ENCODE measurements around the gene NUAK1. TPM values are rescaled to one million over a fixed set of nuclear protein-coding genes. Genes with fewer than 3 reads are reported as not detected.

Gene NUAK1
- total RNA-seq, 2 experiments from 2014 or later = not detected

DNA sequence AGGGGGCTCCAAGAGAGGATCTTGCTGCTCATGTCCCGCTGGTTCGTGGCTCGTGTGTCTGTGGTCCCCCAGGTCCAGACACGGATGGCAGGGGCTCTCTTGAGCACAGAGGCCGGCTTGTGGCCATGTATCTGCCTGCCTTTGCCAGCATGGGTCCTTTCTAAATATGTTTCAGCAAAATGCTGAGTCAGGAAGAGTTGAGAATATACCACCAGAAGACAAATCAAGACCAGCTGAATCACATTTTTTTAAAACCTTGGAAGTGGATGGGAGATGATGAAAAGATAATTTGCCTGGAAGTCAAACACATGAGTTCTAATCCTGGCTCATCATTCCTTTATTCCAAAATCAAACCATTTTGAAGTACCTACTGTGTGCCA, 58.0 kb downstream of the NUAK1 start:
- Mint-ChIP-seq H3K27me3 (ENCODE audit: low read depth) (peaks cover 42% of the 10 kb centered on the region), H3K27ac (no peak overlapping the region), H3K36me3 (ENCODE audit: low read depth) (no peaks in the 10 kb centered on the region), H3K4me1 (ENCODE audit: low read depth) (no peaks in the 10 kb centered on the region), H3K9me3 (no peaks in the 10 kb centered on the region), H3K4me3 (no peak overlapping the region)
- DNase-seq = no peak
- intact Hi-C loops (cut with micrococcal nuclease) = no loop called here
- CTCF ChIA-PET = no interaction called here

DNA sequence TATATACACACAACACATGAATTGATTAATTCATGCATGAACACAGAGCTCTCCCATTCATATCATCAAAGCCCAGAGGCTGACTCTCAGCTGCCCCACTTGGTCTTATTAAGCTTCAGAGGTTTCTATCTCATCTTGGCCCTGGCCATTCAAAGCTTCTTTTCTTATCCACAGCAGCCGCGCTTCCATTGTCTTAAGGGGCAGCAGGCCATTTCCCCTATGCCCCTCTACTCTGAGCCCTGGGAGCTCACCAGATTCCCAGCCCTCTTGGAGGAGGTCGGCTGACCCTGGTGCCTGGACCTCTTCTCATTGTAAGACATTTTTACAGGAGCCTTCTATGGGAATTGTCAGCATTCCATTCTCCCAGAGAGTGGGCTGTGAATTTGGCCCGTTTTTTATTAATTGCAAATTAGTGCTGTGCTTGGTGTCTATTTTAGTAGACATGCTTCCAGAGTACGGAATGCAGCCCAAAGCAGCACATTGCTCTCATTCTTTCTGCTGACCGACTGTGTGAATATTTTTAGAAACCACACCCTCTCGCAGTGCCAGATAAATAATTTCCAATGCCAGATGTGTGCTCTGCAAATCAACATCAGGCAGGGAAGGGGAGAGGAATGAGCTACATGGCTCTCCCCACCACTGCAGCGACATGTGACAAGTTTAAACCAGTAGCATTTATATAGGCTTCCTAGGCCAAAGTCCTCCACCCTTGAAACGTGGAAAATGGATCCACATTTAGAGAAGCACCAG, 58.5 kb downstream of the NUAK1 start:
- no peaks in the 10 kb centered on the region for H3K9me3 Mint-ChIP-seq

DNA sequence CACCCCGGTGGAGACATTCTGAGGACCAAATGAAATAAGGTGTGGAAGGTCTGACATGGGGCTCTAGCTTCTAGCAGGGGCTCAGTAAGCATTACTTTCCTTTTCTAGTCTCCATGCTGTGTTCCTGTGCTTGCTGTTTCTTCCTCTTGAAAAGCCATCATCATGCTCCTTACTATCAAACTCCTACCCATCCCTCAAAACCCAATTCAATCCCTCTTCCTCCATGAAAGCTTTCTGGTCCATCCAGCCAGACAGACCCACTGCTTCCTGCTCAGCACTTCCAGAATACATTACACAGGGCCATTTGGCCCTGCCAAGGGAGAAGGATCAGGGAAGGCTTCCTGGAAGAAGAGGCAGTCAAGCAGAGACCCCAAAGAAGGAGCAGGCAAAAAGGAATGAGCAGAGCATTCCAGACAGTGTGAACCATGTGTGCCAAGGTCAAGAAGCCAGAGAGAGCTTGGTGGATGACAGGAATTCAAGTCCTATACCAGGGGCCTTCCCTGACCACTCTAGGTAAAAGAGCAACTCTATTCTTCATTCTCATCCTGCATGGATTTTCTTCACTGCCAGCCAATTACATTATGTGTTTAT, 59.5 kb downstream of the NUAK1 start:
- no peak for DNase-seq
- intact Hi-C loops (cut with micrococcal nuclease) = no loop called here
- no peak overlapping the region for H3K27ac Mint-ChIP-seq
- no peak overlapping the region for H3K4me3 Mint-ChIP-seq
- no peaks in the 10 kb centered on the region for H3K4me1 Mint-ChIP-seq (ENCODE audit: low read depth)
- H3K9me3 Mint-ChIP-seq = no peaks in the 10 kb centered on the region
- peaks cover 36% of the 10 kb centered on the region for H3K27me3 Mint-ChIP-seq (ENCODE audit: low read depth)
- CTCF ChIA-PET = interaction anchor here (1.3 kb wide), 1 partner anchor 194 kb away, joined by 3 read pairs; no protein-coding TSS in a partner anchor
- no peaks in the 10 kb centered on the region for H3K36me3 Mint-ChIP-seq (ENCODE audit: low read depth)

More for the DNA sequence above, 58.5 kb downstream of the NUAK1 start:
- Mint-ChIP-seq H3K27ac (no peak overlapping the region), H3K4me1 (ENCODE audit: low read depth) (no peaks in the 10 kb centered on the region), H3K36me3 (ENCODE audit: low read depth) (no peaks in the 10 kb centered on the region), H3K27me3 (ENCODE audit: low read depth) (peaks cover 42% of the 10 kb centered on the region), H3K4me3 (no peak overlapping the region)
- DNase-seq = no peak
- CTCF ChIA-PET = no interaction called here
- intact Hi-C loops (cut with micrococcal nuclease) = no loop called here

DNA sequence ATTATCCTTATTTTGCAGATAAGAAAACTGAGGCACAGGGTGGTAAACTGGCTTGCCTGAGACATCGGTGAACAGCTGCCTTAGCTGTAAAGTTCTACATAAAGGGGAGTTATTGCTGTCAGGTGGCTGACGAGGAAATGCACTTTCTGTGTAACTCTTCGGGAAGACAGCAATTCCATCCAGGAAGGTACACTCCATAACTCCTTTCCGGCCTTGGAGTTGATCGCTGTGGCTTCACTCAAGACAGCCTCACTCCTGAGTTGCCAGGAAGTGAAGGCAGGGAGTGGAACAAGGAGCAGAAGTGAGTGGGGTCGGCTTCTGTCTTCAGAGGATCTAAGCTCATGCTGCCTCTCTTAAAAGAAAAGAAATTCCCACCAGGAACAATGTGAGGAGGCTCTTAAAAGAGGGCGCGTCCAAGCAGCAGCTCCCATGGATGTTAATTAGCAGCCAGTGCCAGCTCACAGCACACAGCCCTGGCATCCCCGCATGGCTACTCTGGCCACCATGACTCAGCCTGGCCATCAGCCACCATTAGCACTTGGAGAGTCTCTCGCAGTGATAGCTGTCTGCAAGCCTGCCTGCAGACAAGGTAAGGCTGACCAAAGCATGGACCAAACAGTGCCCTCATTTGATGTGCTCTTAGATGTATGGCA, 60.3 kb downstream of the NUAK1 start:
- no peaks in the 10 kb centered on the region for H3K36me3 Mint-ChIP-seq (ENCODE audit: low read depth)
- peaks cover 30% of the 10 kb centered on the region for H3K27me3 Mint-ChIP-seq (ENCODE audit: low read depth)
- no peak overlapping the region for H3K27ac Mint-ChIP-seq
- no peak for DNase-seq
- no peak overlapping the region for H3K4me3 Mint-ChIP-seq
- no peaks in the 10 kb centered on the region for H3K4me1 Mint-ChIP-seq (ENCODE audit: low read depth)
- H3K9me3 Mint-ChIP-seq = no peaks in the 10 kb centered on the region
- intact Hi-C loops (cut with micrococcal nuclease) = no loop called here
- CTCF ChIA-PET = interaction anchor here (1.3 kb wide), 1 partner anchor 193 kb away, joined by 3 read pairs; no protein-coding TSS in a partner anchor

DNA sequence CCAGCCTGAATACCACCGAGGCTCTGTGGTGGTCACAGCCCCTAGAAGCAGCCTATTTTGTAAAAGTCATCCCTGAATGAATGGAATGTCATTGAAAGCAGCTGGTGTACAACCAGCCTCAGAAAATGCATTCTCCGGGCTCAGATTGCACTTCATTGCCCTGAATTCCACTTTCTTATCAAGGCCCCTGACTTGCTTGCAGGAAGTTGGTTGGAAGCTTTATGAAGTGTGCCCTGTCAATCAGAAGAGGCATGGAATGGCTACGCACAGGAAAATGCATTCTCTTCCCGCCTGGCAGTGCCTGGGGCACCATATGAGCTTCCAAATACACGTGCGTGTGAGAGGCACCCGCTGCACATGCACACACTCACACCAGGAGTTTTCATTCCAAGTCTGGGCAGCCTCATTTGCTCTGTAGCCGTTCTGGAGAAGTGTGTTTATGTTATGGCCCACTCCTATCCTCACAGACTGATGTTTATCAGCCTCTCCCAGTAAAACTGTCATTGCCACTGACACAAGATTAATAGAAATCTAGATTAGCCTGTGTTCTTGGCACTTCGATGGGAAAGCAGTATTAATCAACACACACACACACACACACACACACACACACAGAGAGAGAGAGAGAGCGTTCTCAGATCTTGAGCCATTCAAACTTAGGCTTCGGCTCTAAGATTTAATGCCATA, 63.9 kb downstream of the NUAK1 start:
- peaks cover 15% of the 10 kb centered on the region for H3K27me3 Mint-ChIP-seq (ENCODE audit: low read depth)
- no peaks in the 10 kb centered on the region for H3K9me3 Mint-ChIP-seq
- H3K27ac Mint-ChIP-seq = no peak overlapping the region
- no peak overlapping the region for H3K4me3 Mint-ChIP-seq
- DNase-seq = no peak
- no peaks in the 10 kb centered on the region for H3K4me1 Mint-ChIP-seq (ENCODE audit: low read depth)
- CTCF ChIA-PET = no interaction called here
- intact Hi-C loops (cut with micrococcal nuclease) = no loop called here
- no peaks in the 10 kb centered on the region for H3K36me3 Mint-ChIP-seq (ENCODE audit: low read depth)

DNA sequence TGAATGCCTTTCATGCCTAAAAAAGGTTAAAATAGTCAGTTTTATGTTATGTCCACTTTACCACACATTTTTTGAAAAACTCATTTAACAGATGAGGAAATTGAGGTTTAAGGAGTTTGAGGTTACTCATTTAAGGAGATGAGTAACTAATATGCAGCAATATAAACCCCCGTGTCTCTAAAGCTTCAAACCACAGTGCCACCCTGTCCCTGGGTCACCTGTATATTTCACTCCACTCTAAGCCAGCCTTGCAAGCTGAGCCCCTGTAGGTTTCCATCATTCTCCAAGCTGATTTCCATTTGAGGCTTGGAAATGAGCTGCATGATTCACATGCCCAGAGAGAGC, 64.4 kb downstream of the NUAK1 start:
- no peak overlapping the region for H3K27ac Mint-ChIP-seq
- CTCF ChIA-PET = no interaction called here

DNA sequence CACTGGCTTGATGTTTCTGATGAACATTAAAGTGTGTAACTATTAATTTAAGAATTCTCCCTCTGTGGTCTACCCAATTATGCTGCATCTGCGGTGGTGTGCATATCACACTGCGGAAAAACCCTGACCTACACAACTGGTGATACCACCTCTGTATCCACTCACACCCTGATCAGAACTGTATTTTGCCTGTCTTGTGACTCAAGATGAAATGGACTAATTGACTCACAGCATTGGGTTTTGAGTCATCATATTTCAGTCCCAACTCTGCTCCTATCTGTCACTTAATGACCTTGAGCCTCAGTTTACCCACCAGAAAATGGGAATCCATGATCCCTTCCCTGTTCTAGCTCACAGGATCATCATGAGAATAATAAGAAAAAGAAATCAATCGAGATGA, 65.6 kb downstream of the NUAK1 start:
- CTCF ChIA-PET = no interaction called here
- Mint-ChIP-seq H3K27me3 (ENCODE audit: low read depth) (peaks cover 5% of the 10 kb centered on the region), H3K4me1 (ENCODE audit: low read depth) (no peaks in the 10 kb centered on the region), H3K4me3 (no peak overlapping the region), H3K9me3 (no peaks in the 10 kb centered on the region), H3K27ac (no peak overlapping the region), H3K36me3 (ENCODE audit: low read depth) (no peaks in the 10 kb centered on the region)
- intact Hi-C loops (cut with micrococcal nuclease) = no loop called here
- no peak for DNase-seq

More for the DNA sequence above, 64.4 kb downstream of the NUAK1 start:
- no peak for DNase-seq
- intact Hi-C loops (cut with micrococcal nuclease) = no loop called here
- H3K36me3 Mint-ChIP-seq (ENCODE audit: low read depth) = no peaks in the 10 kb centered on the region
- H3K4me3 Mint-ChIP-seq = no peak overlapping the region
- H3K4me1 Mint-ChIP-seq (ENCODE audit: low read depth) = no peaks in the 10 kb centered on the region
- H3K9me3 Mint-ChIP-seq = no peaks in the 10 kb centered on the region
- H3K27me3 Mint-ChIP-seq (ENCODE audit: low read depth) = peaks cover 11% of the 10 kb centered on the region

DNA sequence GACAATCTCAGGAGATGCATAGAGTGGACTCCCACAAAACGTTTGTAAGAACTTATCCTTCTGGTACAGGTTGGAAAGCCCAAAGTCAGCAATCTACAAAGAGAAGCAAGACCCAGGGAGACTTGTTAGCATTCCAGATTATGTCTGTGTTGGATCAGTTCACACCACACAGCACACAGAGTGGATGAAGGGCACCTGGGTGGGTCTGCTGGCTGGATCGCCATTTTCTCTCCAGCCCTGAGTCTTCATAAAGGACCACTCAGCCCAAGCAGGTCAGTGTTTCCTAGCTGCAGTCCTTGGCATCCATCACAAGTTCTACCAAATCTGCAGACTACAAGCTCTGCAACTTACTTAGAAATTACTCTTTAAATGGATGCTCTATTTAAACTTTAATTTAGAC, 66.0 kb downstream of the NUAK1 start:
- Mint-ChIP-seq H3K27me3 (ENCODE audit: low read depth) (peaks cover 5% of the 10 kb centered on the region), H3K36me3 (ENCODE audit: low read depth) (no peaks in the 10 kb centered on the region), H3K27ac (no peak overlapping the region), H3K9me3 (no peaks in the 10 kb centered on the region), H3K4me3 (no peak overlapping the region), H3K4me1 (ENCODE audit: low read depth) (no peaks in the 10 kb centered on the region)
- DNase-seq = no peak
- intact Hi-C loops (cut with micrococcal nuclease) = no loop called here
- CTCF ChIA-PET = no interaction called here

DNA sequence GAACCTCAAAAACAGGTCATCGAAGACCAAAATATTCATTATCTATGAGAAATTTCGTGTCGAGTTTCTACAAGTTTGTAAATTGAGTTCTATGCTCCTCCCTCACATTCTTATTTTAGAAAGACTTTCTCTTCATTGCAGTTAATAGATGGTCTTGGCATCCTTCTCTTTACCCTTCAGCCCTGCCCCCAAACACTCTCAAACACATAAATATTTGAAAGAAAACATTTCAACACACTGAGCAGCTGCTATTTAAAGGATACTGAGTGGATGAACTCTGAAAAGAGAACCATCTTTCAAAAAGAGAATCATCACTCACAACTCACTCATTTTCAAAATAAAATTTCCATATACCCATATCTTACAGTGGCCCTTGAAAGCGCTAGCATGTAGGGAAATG, 67.1 kb downstream of the NUAK1 start:
- Mint-ChIP-seq H3K27me3 (ENCODE audit: low read depth) (peaks cover 2% of the 10 kb centered on the region), H3K27ac (no peak overlapping the region), H3K4me1 (ENCODE audit: low read depth) (no peaks in the 10 kb centered on the region), H3K9me3 (no peaks in the 10 kb centered on the region), H3K36me3 (ENCODE audit: low read depth) (no peaks in the 10 kb centered on the region), H3K4me3 (no peak overlapping the region)
- no peak for DNase-seq
- CTCF ChIA-PET = no interaction called here
- intact Hi-C loops (cut with micrococcal nuclease) = no loop called here

DNA sequence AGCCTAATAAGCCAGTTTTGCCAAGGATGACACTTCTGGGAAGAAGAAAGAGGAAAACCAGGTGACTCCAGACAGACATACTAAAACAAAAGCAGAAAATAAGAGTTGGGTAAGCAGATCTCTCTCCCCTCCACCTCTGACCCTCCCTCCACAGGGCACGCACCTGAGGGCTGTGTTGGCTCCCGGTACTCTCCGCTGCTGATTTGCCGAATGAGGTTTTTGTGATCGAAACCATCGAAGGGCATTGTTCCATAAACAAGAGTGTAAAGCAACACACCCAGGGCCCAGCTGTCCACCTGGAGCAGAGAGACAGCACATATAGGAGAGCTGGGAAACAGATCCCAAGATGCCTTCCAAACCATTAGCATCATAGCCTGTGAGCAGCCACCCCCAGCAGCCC, 68.1 kb downstream of the NUAK1 start:
- H3K9me3 Mint-ChIP-seq = no peaks in the 10 kb centered on the region
- H3K4me1 Mint-ChIP-seq (ENCODE audit: low read depth) = no peaks in the 10 kb centered on the region
- no peak overlapping the region for H3K27ac Mint-ChIP-seq
- no peak for DNase-seq
- CTCF ChIA-PET = interaction anchor here (0.5 kb wide), 1 partner anchor 21 kb away, joined by 3 read pairs; no protein-coding TSS in a partner anchor
- peaks cover 4% of the 10 kb centered on the region for H3K27me3 Mint-ChIP-seq (ENCODE audit: low read depth)
- H3K4me3 Mint-ChIP-seq = no peak overlapping the region
- no peaks in the 10 kb centered on the region for H3K36me3 Mint-ChIP-seq (ENCODE audit: low read depth)
- intact Hi-C loops (cut with micrococcal nuclease) = no loop called here

DNA sequence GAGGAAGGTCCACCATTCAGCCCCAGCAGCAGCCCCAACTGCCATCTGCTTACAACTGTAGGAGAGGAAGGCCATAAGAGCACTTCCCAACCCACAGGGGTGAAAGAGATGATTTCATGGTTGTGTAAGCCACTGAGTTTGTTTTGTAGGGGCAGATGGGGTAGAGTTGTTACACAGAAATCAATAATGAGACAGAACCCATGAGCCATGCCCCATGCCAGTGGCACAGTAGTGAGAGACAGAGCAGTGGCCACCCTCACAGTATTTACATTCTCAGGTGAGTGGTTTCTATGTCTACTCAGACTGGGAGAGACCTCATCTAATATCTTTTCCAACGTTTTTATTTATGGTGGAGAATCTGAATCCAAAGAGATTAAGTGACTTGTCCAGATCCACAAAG, 68.6 kb downstream of the NUAK1 start:
- no peaks in the 10 kb centered on the region for H3K4me1 Mint-ChIP-seq (ENCODE audit: low read depth)
- intact Hi-C loops (cut with micrococcal nuclease) = no loop called here
- no peak overlapping the region for H3K27ac Mint-ChIP-seq
- CTCF ChIA-PET = no interaction called here
- no peaks in the 10 kb centered on the region for H3K9me3 Mint-ChIP-seq
- H3K36me3 Mint-ChIP-seq (ENCODE audit: low read depth) = no peaks in the 10 kb centered on the region
- peaks cover 6% of the 10 kb centered on the region for H3K27me3 Mint-ChIP-seq (ENCODE audit: low read depth)
- DNase-seq = no peak
- H3K4me3 Mint-ChIP-seq = no peak overlapping the region

DNA sequence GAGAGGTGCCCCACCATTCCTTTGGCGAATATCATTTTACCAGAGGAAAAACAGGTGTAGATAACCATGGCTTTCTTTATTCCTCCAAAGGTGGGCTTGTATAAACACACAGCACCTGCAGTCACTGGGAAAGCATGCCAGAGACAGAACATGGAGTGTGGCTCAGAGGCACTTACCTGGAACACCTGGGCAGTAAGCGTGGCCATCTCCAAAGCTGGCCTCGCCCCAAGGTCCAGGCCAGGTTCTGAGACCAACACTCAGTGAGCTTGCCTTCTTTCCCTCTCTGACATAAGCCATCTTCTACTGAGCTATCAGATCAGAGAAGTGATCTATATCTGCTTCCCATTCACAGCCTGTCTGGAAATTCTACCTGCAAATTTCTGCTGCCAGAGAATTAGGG, 70.5 kb downstream of the NUAK1 start:
- Mint-ChIP-seq H3K9me3 (no peaks in the 10 kb centered on the region), H3K27me3 (ENCODE audit: low read depth) (peaks cover 6% of the 10 kb centered on the region)
- intact Hi-C loops (cut with micrococcal nuclease) = no loop called here

More for the DNA sequence above, 70.5 kb downstream of the NUAK1 start:
- no peak for DNase-seq
- Mint-ChIP-seq H3K36me3 (ENCODE audit: low read depth) (no peaks in the 10 kb centered on the region), H3K4me1 (ENCODE audit: low read depth) (no peaks in the 10 kb centered on the region), H3K4me3 (no peak overlapping the region), H3K27ac (no peak overlapping the region)
- CTCF ChIA-PET = no interaction called here
